Fibroblast of skin of left biceps (primary cell): ENCODE measurements around the gene PTPRK.
A peak's percentile ranks its signal among the peaks of the same experiment; 100 is the strongest.

Source experiments
- DNase-seq, 2 experiments: peaks; one replicate each; pipeline ENCODE4 v3.0.0-alpha.2; 2013; ENCODE audit warnings: low read depth in 2 of 2

The PTPRK gene

GRCh38 chr6:128389820-128390534 is 130.4 kb downstream of the PTPRK start:
- no peak for DNase-seq

DNA sequence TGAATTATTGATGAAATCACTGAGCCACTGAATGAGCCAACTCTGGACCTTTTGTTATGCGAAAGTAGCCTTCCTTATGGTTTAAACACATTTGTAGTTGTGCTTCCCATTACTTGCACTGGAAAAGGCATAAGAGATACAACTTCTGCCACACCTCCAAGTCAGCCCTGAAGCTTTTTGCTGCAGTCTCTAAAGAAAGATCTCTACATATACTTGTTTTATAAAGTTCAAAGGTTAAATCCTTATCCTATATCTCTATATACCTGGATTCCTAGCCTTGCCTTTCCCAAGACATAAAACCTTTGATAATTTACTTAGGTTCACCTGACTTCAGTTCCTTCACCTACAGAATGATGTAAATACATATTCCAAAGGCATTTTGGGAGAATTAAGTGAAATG is 132.0 kb downstream of the PTPRK start:
- DNase-seq = no peak

DNA sequence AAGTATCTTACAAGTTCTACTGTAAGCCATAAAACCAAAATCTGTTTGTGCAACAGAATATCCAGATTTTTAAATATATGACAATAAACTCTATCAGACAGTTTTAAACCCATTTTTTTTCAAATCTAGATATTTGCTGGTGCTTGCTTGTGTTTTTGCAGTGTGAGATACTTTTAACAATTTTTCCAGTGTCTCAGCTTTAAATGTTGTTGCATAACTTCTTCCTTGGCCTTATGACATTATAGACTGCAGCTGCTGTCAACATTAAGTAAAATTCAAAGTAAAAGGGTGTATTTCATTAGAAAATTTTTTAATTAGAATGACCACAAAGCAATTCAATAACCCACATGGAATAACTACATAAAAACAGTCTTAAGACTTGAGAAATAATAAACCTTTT is 139.5 kb downstream of the PTPRK start:
- no peak for DNase-seq

DNA sequence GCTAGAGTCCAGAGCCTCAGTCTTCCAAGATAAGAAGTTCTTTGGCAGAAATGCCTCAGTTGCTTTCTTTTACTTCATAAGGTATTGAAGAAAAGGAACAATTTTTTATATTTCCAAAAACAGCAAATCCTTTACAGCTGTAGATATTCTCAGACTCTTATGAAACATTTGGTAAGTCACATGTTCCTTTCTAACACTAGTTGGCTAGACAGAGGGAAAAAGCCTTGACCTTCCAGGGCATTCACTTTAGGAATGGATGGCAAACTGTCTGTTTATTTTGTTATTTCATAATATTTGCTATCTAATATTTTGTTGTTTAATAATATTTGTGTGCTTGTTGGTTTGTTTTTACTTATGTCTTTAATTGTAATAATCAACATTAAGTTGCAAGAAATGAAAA is 140.8 kb downstream of the PTPRK start:
- no peak for DNase-seq

DNA sequence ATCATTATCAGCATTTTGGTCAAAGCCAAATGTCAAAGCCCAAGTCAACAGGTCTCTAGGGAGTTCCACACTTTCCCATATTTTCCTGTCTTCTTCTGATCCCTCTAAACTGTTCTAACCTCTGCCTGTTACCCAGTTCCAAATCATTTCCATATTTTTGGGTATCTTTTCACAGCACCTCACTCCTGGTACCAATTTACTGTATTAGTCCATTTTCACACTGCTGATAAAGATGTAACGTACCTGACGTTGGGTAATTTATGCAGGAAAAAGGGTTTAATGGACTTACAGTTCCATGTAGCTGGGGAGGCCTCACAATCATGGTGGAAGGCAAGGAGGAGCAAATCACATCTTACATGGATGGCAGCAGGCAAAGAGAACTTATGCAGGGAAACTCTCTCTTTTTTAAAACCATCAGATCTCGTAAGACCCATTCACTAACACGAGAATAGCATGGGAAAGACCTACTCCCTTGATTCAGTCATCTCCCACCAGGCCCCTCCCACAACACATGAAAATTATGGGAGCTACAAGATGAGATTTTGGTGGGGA is 143.4 kb downstream of the PTPRK start:
- no peak for DNase-seq

- no peak for DNase-seq
Measured at GRCh38 chr6:128371136-128371535, 149.3 kb downstream of the PTPRK start.

DNA sequence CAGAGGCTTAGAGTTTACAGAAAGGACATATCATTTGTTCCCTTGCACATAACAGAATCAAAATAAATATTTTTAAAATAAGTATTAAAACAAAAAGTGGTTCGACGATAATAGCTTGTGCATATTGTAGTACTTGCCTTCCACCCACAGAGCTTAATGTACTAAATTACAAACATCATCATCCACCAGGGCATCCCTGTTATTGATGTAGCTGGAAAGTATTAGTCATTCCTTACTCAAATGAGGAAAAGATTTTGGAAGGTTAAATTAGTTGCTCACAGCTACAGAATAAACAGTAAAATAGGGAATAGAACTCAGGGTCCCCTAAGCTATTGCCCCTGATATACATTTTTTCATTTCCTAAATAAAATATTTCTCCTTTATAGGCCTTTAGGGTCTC is 150.3 kb downstream of the PTPRK start:
- peak; percentile 29 to 36 for DNase-seq

DNA sequence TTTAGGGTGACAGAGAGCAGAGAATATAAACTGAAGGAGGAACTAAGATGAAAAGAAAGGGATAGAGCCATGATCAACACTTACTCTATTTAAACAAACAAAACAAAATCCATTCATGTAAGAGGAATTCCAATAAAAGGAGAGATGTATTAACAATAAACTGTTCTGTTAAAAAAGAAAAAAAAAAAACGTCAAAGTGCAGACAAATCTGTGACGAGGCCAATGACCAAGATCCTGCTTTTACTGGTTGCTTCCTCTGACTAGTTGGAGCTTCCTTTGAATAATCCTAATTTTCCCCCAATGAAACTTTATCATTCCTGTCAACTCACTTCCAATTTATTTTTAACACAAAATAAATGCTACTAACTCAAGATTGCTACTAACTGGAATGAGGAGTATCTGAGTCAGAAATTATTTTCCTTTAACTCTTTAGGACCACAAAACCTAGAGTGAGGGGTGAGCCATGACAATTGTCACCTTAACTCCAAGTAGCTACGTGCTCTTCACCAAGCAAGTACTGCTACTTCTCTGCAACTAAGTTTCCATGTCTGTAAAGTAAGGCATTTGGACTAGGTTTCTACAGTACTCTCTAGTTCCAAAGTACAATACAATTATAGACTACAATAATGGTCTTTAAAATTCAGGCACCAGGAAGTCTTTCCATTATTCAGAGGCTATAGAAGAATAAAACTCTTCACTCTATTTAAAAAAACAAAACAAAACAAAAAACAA is 152.0 kb downstream of the PTPRK start:
- no peak for DNase-seq

DNA sequence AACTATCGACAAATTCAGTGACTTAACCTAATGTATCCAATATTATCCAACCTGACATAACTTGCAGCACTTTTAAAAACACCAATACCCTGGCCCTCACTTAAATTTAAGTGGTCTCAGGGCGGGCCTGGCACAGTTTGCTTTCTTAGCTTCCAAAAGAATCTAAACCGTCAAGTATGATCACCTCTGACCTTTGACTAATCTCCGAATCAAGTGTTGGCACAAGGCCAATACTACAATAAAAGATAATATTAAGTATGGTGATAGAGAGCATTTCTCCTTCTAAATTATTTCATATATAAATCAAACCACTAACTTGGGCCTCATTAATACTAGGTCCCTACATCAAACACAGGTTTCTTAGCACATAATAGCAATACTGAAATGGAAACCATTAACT is 153.0 kb downstream of the PTPRK start:
- no peak for DNase-seq

GRCh38 chr6:128365520-128366160 is 154.8 kb downstream of the PTPRK start:
- no peak for DNase-seq

GRCh38 chr6:128364766-128365519 is 155.5 kb downstream of the PTPRK start:
- DNase-seq = no peak

- no peak for DNase-seq
Measured at GRCh38 chr6:128363020-128363813, 157.2 kb downstream of the PTPRK start.

- no peak for DNase-seq
Measured at GRCh38 chr6:128361378-128361777, 159.0 kb downstream of the PTPRK start.

GRCh38 chr6:128358244-128358776 is 162.1 kb downstream of the PTPRK start:
- peak in 1 of 2 experiments; percentile 13 for DNase-seq

- DNase-seq = no peak
Measured at GRCh38 chr6:128357392-128358130, 162.8 kb downstream of the PTPRK start.

- no peak for DNase-seq
Measured at GRCh38 chr6:128352366-128352765, 168.0 kb downstream of the PTPRK start.

DNA sequence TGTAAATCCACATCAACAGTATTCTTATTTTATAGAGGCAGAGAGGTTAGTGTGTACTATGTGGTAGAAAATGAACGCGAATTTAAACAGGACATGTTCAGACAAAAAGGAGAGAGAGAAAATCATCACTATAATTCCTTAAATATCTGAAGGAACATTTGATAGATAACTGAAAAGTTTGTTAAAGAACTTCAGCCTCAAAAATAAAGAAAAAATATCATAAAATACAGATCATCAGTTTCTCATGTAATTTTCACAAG is 169.2 kb downstream of the PTPRK start:
- no peak for DNase-seq

DNA sequence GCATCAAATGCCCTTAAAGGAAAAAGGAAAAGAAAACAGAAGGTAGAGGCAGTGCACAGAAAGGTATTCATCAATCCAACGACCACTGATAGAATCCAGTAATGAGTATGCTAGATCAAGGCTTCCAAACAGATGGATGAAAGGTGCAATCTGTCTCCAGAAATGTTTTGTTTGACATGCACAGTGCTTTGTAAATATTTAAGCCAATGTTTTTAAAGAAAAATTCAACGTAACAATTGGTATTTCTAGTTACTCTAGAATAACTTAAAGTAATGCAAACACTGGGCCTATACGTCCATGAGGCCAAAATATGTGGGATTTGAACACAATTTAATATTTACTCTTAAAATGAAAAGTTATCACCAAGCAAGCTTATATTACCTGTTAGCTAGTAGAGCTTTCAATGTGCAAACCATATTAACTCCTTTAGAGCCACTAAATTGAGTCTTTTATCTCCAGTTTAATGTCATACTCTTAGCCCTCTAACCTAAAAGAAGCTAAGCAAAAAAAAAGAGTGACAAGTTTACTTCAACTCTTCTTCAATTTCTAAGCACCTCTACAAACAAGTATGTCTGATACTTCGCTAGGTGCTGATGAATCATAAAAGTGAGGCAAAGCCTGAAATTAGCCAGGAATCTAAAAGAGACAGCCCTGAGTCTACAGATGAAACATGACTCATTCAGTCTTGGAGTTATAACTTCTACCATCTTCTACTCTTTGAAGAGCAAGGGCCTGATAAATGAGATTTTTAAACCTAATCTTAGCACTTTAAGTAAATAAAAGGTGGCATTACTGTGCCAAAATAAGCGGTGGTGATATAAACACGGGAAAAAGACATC is 169.8 kb downstream of the PTPRK start:
- DNase-seq = no peak

GRCh38 chr6:128347123-128347522 is 173.3 kb downstream of the PTPRK start:
- DNase-seq = no peak
